ENCODE results near the gene CENPX.

The CENPX gene

DNA sequence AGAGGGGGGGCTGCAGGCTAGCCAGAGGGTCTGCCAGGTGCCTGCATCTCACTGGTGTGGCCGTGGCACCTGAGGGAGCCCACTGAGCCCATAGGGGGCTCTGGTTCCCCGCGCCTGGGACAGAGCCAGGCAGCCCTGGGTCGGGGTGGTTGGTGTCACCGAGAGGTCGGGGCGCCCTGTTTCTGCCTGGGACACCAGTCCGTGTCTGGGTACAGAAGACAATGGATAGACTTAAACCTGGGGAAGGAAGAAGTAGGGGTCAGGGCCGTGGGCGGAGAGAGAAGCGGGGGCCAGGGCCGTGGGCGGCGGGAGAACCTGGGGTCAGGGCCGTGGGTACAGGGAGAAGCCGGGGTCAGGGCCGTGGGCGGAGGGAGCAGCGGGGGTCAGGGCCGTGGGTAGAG lies 25.9 kb upstream of the CENPX start:
- TF ChIP-seq, protein P1, sequence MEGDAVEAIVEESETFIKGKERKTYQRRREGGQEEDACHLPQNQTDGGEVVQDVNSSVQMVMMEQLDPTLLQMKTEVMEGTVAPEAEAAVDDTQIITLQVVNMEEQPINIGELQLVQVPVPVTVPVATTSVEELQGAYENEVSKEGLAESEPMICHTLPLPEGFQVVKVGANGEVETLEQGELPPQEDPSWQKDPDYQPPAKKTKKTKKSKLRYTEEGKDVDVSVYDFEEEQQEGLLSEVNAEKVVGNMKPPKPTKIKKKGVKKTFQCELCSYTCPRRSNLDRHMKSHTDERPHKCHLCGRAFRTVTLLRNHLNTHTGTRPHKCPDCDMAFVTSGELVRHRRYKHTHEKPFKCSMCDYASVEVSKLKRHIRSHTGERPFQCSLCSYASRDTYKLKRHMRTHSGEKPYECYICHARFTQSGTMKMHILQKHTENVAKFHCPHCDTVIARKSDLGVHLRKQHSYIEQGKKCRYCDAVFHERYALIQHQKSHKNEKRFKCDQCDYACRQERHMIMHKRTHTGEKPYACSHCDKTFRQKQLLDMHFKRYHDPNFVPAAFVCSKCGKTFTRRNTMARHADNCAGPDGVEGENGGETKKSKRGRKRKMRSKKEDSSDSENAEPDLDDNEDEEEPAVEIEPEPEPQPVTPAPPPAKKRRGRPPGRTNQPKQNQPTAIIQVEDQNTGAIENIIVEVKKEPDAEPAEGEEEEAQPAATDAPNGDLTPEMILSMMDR (IDR thresholded peaks at IDR 0.05; ENCODE audit: low read depth, low read length, missing control alignments): no peak
- in situ Hi-C loops (cut with HindIII; ENCODE audit: low sequenced_read_pairs): no loop called here
- H3K4me3 ChIP-seq (ENCODE audit: low read depth, low read length): no peak overlapping the region
- DNase-seq (ENCODE audit: low read depth): no peak

DNA sequence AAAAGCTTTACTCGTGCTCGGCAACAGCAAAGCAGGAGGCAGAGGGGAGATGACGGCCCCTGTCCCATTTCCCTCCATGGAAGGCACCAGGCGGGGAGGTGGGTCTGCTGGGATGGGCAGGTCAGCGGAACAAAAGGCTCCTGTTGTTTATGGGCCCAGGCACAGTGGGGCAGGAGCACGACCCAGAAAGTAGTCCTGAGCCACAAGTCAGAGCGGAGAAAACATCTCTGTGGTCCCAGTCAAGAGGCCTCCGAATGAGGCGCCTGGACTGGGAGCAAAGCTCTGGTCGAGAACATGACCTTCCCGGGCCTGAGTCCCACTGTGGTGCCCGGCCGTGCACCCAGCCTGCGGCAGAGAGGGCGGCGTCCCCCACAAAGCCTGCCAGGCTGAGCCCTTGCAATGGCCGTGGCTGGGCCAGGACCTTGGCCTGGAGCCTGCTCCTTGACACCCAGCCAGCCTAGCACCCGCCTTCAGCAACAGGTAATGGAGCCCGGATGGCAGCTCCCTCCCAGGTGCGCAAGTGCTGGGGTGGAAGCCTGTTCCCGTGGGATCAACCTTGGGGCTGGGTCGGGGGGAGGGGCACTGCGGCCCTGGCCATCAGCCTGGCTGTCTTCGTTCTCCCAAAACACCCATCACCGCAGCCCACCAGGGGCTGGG lies 25.4 kb upstream of the CENPX start:
- in situ Hi-C loops (cut with HindIII; ENCODE audit: low sequenced_read_pairs): no loop called here
- no peak for DNase-seq (ENCODE audit: low read depth)
- no peak overlapping the region for H3K4me3 ChIP-seq (ENCODE audit: low read depth, low read length)
- TF ChIP-seq, protein P1 (IDR thresholded peaks at IDR 0.05; ENCODE audit: low read depth, low read length, missing control alignments): no peak

DNA sequence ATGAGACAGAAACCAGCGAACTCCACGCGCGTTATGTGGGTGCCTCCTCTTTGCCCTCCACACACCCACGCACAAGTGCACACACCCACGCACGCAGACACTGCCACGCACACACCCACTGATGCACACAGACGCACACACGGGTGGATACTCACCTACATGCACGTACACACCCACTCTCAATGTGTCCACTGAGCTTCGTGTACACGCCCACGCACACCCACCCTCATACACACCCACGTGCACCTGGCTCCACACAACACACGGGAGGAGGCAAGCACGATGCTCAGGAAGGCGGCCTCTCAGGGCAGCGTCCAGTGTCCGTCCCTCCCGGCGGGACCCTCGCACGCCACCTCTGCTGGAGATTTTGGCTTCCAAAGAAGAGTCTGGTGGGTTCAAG lies 24.7 kb upstream of the CENPX start:
- DNase-seq (ENCODE audit: low read depth): no peak
- TF ChIP-seq, protein P1 (IDR thresholded peaks at IDR 0.05; ENCODE audit: low read depth, low read length, missing control alignments): no peak
- H3K4me3 ChIP-seq (ENCODE audit: low read depth, low read length): no peak overlapping the region
- in situ Hi-C loops (cut with HindIII; ENCODE audit: low sequenced_read_pairs): no loop called here

DNA sequence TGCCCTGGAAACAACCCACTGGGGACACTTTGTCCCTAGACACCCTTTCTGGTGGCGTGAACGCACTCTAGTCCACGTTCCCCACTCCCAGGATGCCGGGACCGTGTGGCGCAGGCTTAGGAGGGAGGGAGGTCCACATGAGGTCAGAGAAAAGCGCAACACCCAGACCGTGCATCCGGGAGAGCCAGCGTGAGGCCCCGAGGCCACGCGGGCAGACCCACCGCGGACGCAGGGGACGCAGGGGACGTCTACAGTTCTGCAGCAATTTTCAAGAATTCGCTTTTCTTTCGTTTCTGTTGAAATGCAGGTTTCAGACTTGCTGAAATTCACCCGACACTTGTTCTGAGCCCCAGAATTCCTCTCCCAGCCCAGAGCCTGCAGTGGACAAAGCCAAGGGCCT lies 24.2 kb upstream of the CENPX start:
- H3K4me3 ChIP-seq (ENCODE audit: low read depth, low read length): no peak overlapping the region
- TF ChIP-seq, protein P1 (IDR thresholded peaks at IDR 0.05; ENCODE audit: low read depth, low read length, missing control alignments): no peak
- in situ Hi-C loops (cut with HindIII; ENCODE audit: low sequenced_read_pairs): no loop called here
- no peak for DNase-seq (ENCODE audit: low read depth)

DNA sequence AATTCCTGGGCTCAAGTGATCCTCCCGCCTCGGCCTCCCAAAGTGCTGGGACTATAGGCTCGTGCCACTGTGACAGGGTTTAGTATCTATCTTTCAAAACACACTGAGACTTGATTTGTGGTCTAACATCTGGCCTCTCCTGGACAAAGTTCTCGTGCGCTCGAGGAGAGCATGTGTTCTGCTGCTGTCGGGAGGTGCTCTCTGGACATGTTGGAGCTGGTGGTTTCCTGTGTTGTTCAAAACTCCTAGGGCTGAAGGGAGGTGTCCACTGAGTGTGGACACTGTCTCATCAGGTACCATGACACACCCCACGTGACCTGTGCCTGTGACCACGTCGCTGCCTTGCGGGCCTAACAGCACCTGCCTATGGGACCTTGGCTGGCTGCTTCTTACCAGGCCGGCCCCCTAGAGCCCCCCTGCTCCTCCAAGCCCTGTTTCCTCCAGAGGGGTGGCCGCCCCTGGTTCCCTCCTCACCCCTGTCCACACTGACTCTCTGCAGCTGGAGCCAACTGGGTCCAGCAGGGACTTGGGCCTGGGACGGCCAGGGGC lies 23.3 kb upstream of the CENPX start:
- in situ Hi-C loops (cut with HindIII; ENCODE audit: low sequenced_read_pairs): no loop called here
- TF ChIP-seq, protein P1 (IDR thresholded peaks at IDR 0.05; ENCODE audit: low read depth, low read length, missing control alignments): no peak

DNA sequence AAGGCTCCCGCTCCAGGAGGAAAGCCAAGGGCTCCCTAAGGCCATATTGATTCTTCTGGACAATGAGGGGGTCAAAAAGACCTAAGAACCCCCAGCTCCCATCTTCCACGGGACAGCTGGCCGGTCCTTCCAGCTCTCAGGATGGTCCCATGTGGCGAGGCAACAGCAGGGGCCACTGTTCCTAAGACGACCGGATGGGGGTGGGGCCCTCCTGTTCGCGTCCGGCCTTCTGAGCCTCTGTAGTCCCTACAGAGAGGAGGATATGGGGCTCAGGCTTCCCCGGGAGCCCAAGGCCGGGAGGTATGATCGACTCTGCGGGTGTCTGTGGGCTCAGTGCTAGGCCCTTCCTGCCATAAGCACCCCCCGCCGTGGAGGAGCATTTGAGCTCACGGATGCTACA lies 20.8 kb upstream of the CENPX start:
- TF ChIP-seq, protein P1 (IDR thresholded peaks at IDR 0.05; ENCODE audit: low read depth, low read length, missing control alignments): no peak
- DNase-seq (ENCODE audit: low read depth): no peak
- no peak overlapping the region for H3K4me3 ChIP-seq (ENCODE audit: low read depth, low read length)
- in situ Hi-C loops (cut with HindIII; ENCODE audit: low sequenced_read_pairs): no loop called here

More for the DNA sequence above, 23.3 kb upstream of the CENPX start:
- DNase-seq (ENCODE audit: low read depth): no peak
- no peak overlapping the region for H3K4me3 ChIP-seq (ENCODE audit: low read depth, low read length)

Measured in astrocyte of the cerebellum (primary cell).